Body of pancreas (tissue), 4 donors: ENCODE results near the gene ETV3.

ENCODE experiments used
- POLR2A ChIP-seq, 3 donors: fragments of 450-650 bp; IDR thresholded peaks; one replicate each; pipeline ENCODE4 v1.6.1; 2016; ENCODE audit warnings: antibody characterized with exemption in 3 of 3, mild to moderate bottlenecking in 2 of 3
- TF ChIP-seq, protein P1 (sequence below), 7 experiments: fragments of 450-650 bp in 4 of 7; fragments of 200-600 bp in 3 of 7; sonication (generic) in 3 of 7; IDR thresholded peaks; one replicate each; pipeline ENCODE4 v1.5.1; 2016 to 2019; ENCODE audit warnings: antibody characterized with exemption in 7 of 7

DNA sequence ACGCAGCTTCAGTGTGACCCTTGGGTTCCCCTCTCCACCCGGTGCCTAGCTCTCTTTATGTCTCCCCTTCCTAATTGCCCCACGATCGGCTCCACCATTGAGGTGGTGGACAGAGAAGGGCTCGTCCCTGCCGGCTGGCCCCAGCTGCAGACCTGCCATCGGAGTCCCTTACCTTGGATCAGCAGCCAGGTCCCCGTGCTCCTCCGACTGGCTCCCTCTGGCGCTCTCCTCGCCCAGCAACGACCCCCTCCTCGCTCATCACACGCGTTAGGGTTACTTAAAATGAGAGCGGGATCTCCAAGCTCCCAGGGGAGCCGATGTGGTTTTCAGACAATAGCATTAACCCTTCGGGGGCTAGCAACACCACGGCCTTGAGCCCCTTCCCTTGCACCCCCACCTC is 30.5 kb downstream of the ETV3 start:
- TF ChIP-seq, protein P1, sequence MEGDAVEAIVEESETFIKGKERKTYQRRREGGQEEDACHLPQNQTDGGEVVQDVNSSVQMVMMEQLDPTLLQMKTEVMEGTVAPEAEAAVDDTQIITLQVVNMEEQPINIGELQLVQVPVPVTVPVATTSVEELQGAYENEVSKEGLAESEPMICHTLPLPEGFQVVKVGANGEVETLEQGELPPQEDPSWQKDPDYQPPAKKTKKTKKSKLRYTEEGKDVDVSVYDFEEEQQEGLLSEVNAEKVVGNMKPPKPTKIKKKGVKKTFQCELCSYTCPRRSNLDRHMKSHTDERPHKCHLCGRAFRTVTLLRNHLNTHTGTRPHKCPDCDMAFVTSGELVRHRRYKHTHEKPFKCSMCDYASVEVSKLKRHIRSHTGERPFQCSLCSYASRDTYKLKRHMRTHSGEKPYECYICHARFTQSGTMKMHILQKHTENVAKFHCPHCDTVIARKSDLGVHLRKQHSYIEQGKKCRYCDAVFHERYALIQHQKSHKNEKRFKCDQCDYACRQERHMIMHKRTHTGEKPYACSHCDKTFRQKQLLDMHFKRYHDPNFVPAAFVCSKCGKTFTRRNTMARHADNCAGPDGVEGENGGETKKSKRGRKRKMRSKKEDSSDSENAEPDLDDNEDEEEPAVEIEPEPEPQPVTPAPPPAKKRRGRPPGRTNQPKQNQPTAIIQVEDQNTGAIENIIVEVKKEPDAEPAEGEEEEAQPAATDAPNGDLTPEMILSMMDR (IDR thresholded peaks at IDR 0.05), result no peak
- TF ChIP-seq POLR2A (IDR thresholded peaks at IDR 0.05), result no peak
